ENCODE data around the gene GRIN3B.

The GRIN3B gene

DNA sequence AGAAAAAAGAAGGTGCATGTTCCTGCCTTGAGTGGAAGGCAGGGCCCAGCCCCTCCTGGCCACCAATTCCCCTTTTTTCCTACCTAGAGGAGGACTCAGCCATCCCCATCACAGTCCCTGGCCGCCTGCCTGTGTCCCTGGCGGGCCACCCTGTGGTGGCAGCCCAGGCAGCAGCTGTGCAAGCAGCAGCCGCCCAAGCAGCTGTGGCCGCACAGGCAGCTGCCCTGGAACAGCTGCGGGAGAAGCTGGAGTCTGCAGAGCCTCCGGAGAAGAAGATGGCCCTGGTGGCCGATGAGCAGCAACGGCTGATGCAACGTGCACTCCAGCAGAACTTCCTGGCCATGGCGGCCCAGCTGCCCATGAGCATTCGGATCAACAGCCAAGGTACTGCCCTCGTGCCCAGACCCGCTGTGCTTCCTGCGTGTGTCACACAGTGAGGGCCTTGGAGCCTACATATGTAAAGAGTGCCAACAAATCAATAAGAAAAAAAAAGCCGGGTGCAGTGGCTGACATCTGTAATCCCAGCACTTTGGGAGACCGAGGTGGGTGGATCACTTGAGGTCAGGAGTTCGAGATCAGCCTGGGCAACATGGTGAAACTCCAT lies 33.6 kb upstream of the GRIN3B start:
- H3K79me2 ChIP-seq (ENCODE audit: insufficient read depth, low read depth), result no peaks in the 10 kb centered on the region
- no peak overlapping the region for H3K4me3 ChIP-seq (IDR thresholded peaks at IDR 0.05; ENCODE audit: insufficient read depth, low read depth, low read length)
- no peaks in the 10 kb centered on the region for H3K27me3 ChIP-seq (ENCODE audit: insufficient read depth, low read depth)
- H3K9ac ChIP-seq, result no peak overlapping the region
- no peak for TF ChIP-seq CTCF (conservative IDR thresholded peaks at IDR 0.05; ENCODE audit: low read depth, low read length)
- H2AFZ ChIP-seq (ENCODE audit: low read depth), result no peak overlapping the region
- peaks cover 4% of the 10 kb centered on the region; the same call in 1 of the 2 replicates for H3K36me3 ChIP-seq (ENCODE audit: insufficient read depth)
- no peak overlapping the region for H3K27ac ChIP-seq
- no peaks in the 10 kb centered on the region for H4K20me1 ChIP-seq (ENCODE audit: insufficient read depth)
- no peaks in the 10 kb centered on the region for H3K4me1 ChIP-seq (ENCODE audit: low read depth, poor library complexity, severe bottlenecking)
- H3K4me2 ChIP-seq, result no peak overlapping the region

DNA sequence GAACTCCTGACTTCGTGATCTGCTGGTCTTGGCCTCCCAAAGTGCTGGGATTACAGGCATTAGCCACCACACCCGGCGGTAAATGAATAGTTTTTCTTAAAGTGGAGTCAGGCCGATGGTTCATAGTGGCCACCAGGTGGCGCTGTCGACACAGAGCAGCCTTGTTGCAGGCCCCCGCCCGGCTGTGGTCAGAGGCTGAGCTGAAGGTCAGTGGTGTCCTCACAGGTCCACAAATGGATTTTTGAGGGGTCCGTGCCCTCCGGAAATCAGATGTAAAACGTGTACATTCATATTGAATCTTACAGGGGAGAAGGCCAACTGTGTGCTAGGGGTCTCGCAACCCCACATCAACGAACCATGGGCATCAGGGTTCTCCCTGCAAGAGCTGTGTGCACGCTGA lies 29.5 kb upstream of the GRIN3B start:
- no peak overlapping the region for H3K27ac ChIP-seq
- H3K9ac ChIP-seq, result no peak overlapping the region
- H3K4me3 ChIP-seq (IDR thresholded peaks at IDR 0.05; ENCODE audit: insufficient read depth, low read depth, low read length), result no peak overlapping the region
- TF ChIP-seq CTCF (conservative IDR thresholded peaks at IDR 0.05; ENCODE audit: low read depth, low read length), result peak; percentile 87
- no peak overlapping the region for H2AFZ ChIP-seq (ENCODE audit: low read depth)
- H4K20me1 ChIP-seq (ENCODE audit: insufficient read depth), result no peaks in the 10 kb centered on the region
- no peak overlapping the region for H3K4me2 ChIP-seq
- H3K36me3 ChIP-seq (ENCODE audit: insufficient read depth), result peaks cover 4% of the 10 kb centered on the region; the same call in 1 of the 2 replicates
- H3K27me3 ChIP-seq (ENCODE audit: insufficient read depth, low read depth), result no peaks in the 10 kb centered on the region
- H3K79me2 ChIP-seq (ENCODE audit: insufficient read depth, low read depth), result no peaks in the 10 kb centered on the region
- H3K4me1 ChIP-seq (ENCODE audit: low read depth, poor library complexity, severe bottlenecking), result no peaks in the 10 kb centered on the region

DNA sequence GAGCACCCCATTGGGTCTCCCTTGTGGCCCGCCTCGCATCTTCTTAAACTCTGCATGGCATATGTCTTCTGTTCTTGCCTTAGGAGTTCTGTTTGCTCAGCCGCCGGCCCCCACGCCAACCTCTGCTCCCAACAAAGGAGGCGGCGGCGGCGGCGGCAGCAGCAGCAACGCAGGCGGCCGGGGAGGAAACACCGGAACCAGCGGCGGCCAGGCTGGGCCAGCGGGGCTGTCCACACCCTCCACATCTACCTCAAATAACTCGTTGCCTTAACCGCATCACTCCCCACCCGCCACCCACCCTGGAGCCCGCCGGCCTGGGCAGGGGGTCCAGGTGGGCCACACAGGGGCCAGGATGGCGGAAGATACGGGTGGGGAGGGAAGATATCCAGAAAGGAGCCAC lies 28.4 kb upstream of the GRIN3B start:
- H3K4me3 ChIP-seq (IDR thresholded peaks at IDR 0.05; ENCODE audit: insufficient read depth, low read depth, low read length), result no peak overlapping the region
- H3K79me2 ChIP-seq (ENCODE audit: insufficient read depth, low read depth), result no peaks in the 10 kb centered on the region
- no peak for TF ChIP-seq CTCF (conservative IDR thresholded peaks at IDR 0.05; ENCODE audit: low read depth, low read length)

DNA sequence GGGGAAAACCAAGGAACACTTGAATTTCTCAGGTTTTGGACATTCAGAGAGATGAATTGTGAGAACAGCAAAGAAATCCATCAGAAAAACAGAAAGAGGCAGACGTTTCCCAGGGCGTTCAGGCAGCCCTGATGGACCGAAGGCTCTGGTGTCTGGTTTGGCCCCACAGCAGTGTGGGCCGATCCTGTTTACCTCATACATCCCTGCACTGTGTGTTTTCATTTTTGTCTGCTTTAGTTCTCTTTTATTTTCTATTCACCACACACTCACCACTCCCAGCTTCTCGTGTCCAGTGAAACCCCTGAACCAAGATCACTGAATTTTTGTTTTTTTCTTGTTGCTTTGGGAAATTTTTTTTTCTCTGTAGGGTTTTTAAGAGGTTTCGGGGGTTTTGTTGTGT lies 27.9 kb upstream of the GRIN3B start:
- no peak overlapping the region for H3K4me2 ChIP-seq
- H3K36me3 ChIP-seq (ENCODE audit: insufficient read depth), result peaks cover 4% of the 10 kb centered on the region; the same call in 1 of the 2 replicates
- no peaks in the 10 kb centered on the region for H3K27me3 ChIP-seq (ENCODE audit: insufficient read depth, low read depth)
- no peaks in the 10 kb centered on the region for H4K20me1 ChIP-seq (ENCODE audit: insufficient read depth)
- no peak overlapping the region for H3K4me3 ChIP-seq (IDR thresholded peaks at IDR 0.05; ENCODE audit: insufficient read depth, low read depth, low read length)
- no peak overlapping the region for H3K27ac ChIP-seq
- no peaks in the 10 kb centered on the region for H3K4me1 ChIP-seq (ENCODE audit: low read depth, poor library complexity, severe bottlenecking)
- no peak overlapping the region for H2AFZ ChIP-seq (ENCODE audit: low read depth)
- no peaks in the 10 kb centered on the region for H3K79me2 ChIP-seq (ENCODE audit: insufficient read depth, low read depth)
- no peak for TF ChIP-seq CTCF (conservative IDR thresholded peaks at IDR 0.05; ENCODE audit: low read depth, low read length)
- H3K9ac ChIP-seq, result no peak overlapping the region

More for the DNA sequence above, 28.4 kb upstream of the GRIN3B start:
- no peak overlapping the region for H3K9ac ChIP-seq
- H3K4me2 ChIP-seq, result no peak overlapping the region
- peaks cover 4% of the 10 kb centered on the region; the same call in 1 of the 2 replicates for H3K36me3 ChIP-seq (ENCODE audit: insufficient read depth)
- no peak overlapping the region for H2AFZ ChIP-seq (ENCODE audit: low read depth)
- no peak overlapping the region for H3K27ac ChIP-seq
- no peaks in the 10 kb centered on the region for H4K20me1 ChIP-seq (ENCODE audit: insufficient read depth)
- no peaks in the 10 kb centered on the region for H3K4me1 ChIP-seq (ENCODE audit: low read depth, poor library complexity, severe bottlenecking)
- no peaks in the 10 kb centered on the region for H3K27me3 ChIP-seq (ENCODE audit: insufficient read depth, low read depth)
